Activated B cell treated with CpG ODN at 0.5 μM for 24 hours (primary cell): ENCODE results near the gene WWC1. TPM values are rescaled to one million over a fixed set of nuclear protein-coding genes. Genes with fewer than 3 reads are reported as not detected.
"Not testable (repeated sequence)": the region's sequence is repeated elsewhere in the genome, so short reads cannot be mapped to it uniquely, and the experiment has no call there.

Experiments used
- ATAC-seq: fragments of 200-7000 bp; cut with Tn5 transposase; one replicate; pipeline ENCODE4 v1.10.0; 2021; ENCODE audit warnings: low read depth, mild to moderate bottlenecking, moderate library complexity
- CTCF ChIA-PET: fragments of 350-600 bp; sonication (Branson Sonifier 250); formaldehyde crosslinking; loops from one replicate; lab custom pipeline; 2021; ENCODE audit warnings: antibody characterized with exemption; lab: Charles Lee
- POLR2A ChIA-PET: fragments of 350-600 bp; sonication (Branson Sonifier 250); formaldehyde crosslinking; loops from one replicate; lab custom pipeline; 2021; ENCODE audit warnings: antibody characterized with exemption; lab: Charles Lee
- DNase-seq: peaks from one replicate; pipeline ENCODE4 v3.0.0; 2022
- H3K27ac Mint-ChIP-seq: one replicate; pipeline ENCODE4 v1.8.0; 2020; ENCODE audit warnings: mixed read lengths
- H3K27me3 Mint-ChIP-seq: one replicate; pipeline ENCODE4 v1.8.0; 2021; ENCODE audit warnings: mixed read lengths
- H3K36me3 Mint-ChIP-seq: one replicate; pipeline ENCODE4 v1.8.0; 2021; ENCODE audit warnings: low read depth, mixed read lengths
- H3K4me1 Mint-ChIP-seq: one replicate; pipeline ENCODE4 v1.8.0; 2021; ENCODE audit warnings: mixed read lengths
- H3K4me3 Mint-ChIP-seq: one replicate; pipeline ENCODE4 v1.8.0; 2020; ENCODE audit warnings: mild to moderate bottlenecking, mixed read lengths
- H3K9me3 Mint-ChIP-seq: one replicate; pipeline ENCODE4 v1.8.0; 2020; ENCODE audit warnings: mixed read lengths
- intact Hi-C: fragments of 100-400 bp; cut with micrococcal nuclease; formaldehyde crosslinking; loops from one replicate; pipeline ENCODE4 v1.15.1; 2024
- total RNA-seq: library from RNA; stranded (reverse); gene quantifications from 2 replicates; pipeline ENCODE4 v1.2.3, GENCODE V29; 2022
- TF ChIP-seq, protein P1 (sequence below): fragments of 200-600 bp; IDR thresholded peaks from one replicate; pipeline ENCODE4 v1.8.0; 2022; ENCODE audit warnings: antibody characterized with exemption, mild to moderate bottlenecking

WWC1 gene
- total RNA-seq, 1 donor from 2014 or later = 2.0 TPM

DNA sequence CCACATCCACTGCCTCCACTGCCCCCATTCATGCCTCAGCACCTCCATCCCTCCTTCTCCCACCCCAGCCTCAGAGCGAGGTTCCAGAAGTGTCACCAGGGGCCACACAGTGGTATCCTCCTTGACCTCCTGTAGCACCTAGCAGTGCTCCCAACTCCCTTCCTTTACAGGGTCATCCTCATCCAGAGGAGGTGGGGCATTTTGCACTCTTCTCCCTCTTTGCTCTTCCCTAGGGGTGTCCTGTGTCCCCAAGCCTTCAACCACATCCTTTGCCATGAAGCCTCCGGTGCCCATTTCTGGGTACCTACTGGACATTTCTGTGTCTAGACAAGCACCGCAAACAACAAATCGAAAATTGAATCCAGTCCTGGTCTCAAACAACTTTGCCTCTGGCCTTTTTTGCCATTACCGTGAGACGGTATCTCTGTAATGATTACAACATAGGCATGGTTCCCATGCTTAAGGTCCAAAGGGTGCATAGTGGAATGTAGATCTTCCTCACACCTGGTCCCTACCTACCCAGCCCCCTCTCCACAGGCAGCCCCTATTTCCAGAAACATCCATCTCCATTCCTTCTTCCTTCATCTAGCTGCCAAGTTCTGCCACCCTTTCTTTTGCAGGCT, 17.6 kb downstream of the WWC1 start:
- Mint-ChIP-seq H3K9me3 (no peaks in the 10 kb centered on the region), H3K36me3 (no peaks in the 10 kb centered on the region), H3K27me3 (no peaks in the 10 kb centered on the region), H3K27ac (no peak overlapping the region), H3K4me1 (no peaks in the 10 kb centered on the region), H3K4me3 (no peak overlapping the region)
- TF ChIP-seq, protein P1, sequence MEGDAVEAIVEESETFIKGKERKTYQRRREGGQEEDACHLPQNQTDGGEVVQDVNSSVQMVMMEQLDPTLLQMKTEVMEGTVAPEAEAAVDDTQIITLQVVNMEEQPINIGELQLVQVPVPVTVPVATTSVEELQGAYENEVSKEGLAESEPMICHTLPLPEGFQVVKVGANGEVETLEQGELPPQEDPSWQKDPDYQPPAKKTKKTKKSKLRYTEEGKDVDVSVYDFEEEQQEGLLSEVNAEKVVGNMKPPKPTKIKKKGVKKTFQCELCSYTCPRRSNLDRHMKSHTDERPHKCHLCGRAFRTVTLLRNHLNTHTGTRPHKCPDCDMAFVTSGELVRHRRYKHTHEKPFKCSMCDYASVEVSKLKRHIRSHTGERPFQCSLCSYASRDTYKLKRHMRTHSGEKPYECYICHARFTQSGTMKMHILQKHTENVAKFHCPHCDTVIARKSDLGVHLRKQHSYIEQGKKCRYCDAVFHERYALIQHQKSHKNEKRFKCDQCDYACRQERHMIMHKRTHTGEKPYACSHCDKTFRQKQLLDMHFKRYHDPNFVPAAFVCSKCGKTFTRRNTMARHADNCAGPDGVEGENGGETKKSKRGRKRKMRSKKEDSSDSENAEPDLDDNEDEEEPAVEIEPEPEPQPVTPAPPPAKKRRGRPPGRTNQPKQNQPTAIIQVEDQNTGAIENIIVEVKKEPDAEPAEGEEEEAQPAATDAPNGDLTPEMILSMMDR = no peak
- ATAC-seq (no peak), DNase-seq (no peak)
- intact Hi-C loops = no loop called here
- POLR2A ChIA-PET = no interaction called here
- CTCF ChIA-PET = no interaction called here

GRCh38 chr5:168310541-168310940, 19.1 kb downstream of the WWC1 start:
- H3K36me3 Mint-ChIP-seq, CTCF ChIA-PET, H3K4me3 Mint-ChIP-seq, intact Hi-C loops, POLR2A ChIA-PET, H3K27ac Mint-ChIP-seq, H3K4me1 Mint-ChIP-seq, DNase-seq, ATAC-seq, H3K9me3 Mint-ChIP-seq, H3K27me3 Mint-ChIP-seq: not testable (repeated sequence)

- POLR2A ChIA-PET = no interaction called here
Observed at GRCh38 chr5:168311061-168311566, 19.7 kb downstream of the WWC1 start.

GRCh38 chr5:168312606-168313295, 21.3 kb downstream of the WWC1 start:
- H3K27ac Mint-ChIP-seq = no peak overlapping the region
- no peak overlapping the region for H3K4me3 Mint-ChIP-seq
- intact Hi-C loops = no loop called here
- H3K36me3 Mint-ChIP-seq = no peaks in the 10 kb centered on the region
- no peaks in the 10 kb centered on the region for H3K27me3 Mint-ChIP-seq
- CTCF ChIA-PET = no interaction called here
- POLR2A ChIA-PET = no interaction called here
- no peaks in the 10 kb centered on the region for H3K9me3 Mint-ChIP-seq
- DNase-seq (no peak), ATAC-seq (no peak)
- no peaks in the 10 kb centered on the region for H3K4me1 Mint-ChIP-seq
- TF ChIP-seq, protein P1 = no peak

More at GRCh38 chr5:168311061-168311566, 19.7 kb downstream of the WWC1 start:
- intact Hi-C loops = no loop called here
- no peak overlapping the region for H3K27ac Mint-ChIP-seq
- CTCF ChIA-PET = no interaction called here
- H3K4me1 Mint-ChIP-seq = no peaks in the 10 kb centered on the region
- DNase-seq (no peak), ATAC-seq (no peak)
- H3K36me3 Mint-ChIP-seq = no peaks in the 10 kb centered on the region
- TF ChIP-seq, protein P1 = no peak
- no peak overlapping the region for H3K4me3 Mint-ChIP-seq
- no peaks in the 10 kb centered on the region for H3K27me3 Mint-ChIP-seq
- no peaks in the 10 kb centered on the region for H3K9me3 Mint-ChIP-seq

DNA sequence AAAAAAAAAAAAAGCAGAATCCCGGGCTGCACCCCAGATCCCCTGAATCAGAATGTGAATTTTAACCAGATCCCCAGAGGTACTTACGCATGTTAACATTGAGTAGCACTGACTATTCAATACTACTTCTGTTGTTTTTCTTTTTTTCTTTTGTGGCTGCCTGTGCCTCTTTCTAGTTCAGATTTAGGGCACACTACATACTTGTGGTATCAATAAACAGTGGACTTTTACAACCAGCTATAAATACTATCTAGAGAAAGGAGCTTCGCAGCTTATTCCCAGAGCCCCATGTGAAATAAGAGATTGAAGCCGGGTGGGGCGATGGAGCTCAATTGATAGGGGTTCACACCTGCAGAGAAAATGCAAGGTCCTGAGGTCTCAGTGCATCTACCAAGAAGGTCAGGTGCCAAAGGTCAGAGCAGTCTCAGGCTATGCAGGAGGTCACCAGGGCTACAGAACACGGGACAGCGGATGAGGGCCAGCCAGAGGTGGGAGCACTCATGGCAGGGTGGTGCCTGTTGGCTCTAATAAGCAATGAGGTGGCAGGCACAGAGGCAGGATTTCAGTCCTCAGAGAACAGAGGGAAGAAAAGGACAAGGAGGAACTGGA, 22.3 kb downstream of the WWC1 start:
- CTCF ChIA-PET = no interaction called here

More for the DNA sequence above, 22.3 kb downstream of the WWC1 start:
- no peaks in the 10 kb centered on the region for H3K9me3 Mint-ChIP-seq
- TF ChIP-seq, protein P1 = no peak
- DNase-seq (no peak), ATAC-seq (no peak)
- POLR2A ChIA-PET = no interaction called here
- no peak overlapping the region for H3K4me3 Mint-ChIP-seq
- H3K4me1 Mint-ChIP-seq = no peaks in the 10 kb centered on the region
- H3K27me3 Mint-ChIP-seq = no peaks in the 10 kb centered on the region
- intact Hi-C loops = no loop called here
- H3K36me3 Mint-ChIP-seq = no peaks in the 10 kb centered on the region
- no peak overlapping the region for H3K27ac Mint-ChIP-seq
